Gastrocnemius medialis (tissue), 4 donors: ENCODE results near the gene PACSIN2. TPM values are rescaled to one million over a fixed set of nuclear protein-coding genes. Genes with fewer than 3 reads are reported as not detected.
A peak's percentile ranks its signal among the peaks of the same experiment; 100 is the strongest.

ENCODE experiments used
- ATAC-seq, 2 donors: fragments of 150-250 bp; one replicate each; pipeline ENCODE4 v1.9.1; 2016
- DNase-seq, 2 donors: peaks; one replicate each; pipeline ENCODE4 v3.0.0-alpha.2; 2019
- H3K27ac ChIP-seq, 4 donors: fragments of 200-600 bp; sonication (generic); 1 replicate in 1 of 4; 2 replicates in 3 of 4; pipeline ENCODE4 v1.5.1; 2016 to 2018; ENCODE audit warnings: mild to moderate bottlenecking in 2 of 4, moderate library complexity in 1 of 4
- H3K27me3 ChIP-seq, 3 donors: fragments of 200-600 bp; sonication (generic) in 2 of 3; 1 replicate in 1 of 3; 2 replicates in 2 of 3; pipeline versions ENCODE4 v1.5.1 to v1.6.0; 2016 to 2019; ENCODE audit warnings: mild to moderate bottlenecking in 1 of 3, moderate library complexity in 1 of 3
- H3K36me3 ChIP-seq, 2 donors: fragments of 200-600 bp; sonication (generic) in 1 of 2; one replicate each; pipeline ENCODE4 v1.5.1; 2017 to 2018
- H3K4me1 ChIP-seq, 2 donors: fragments of 200-600 bp; sonication (generic) in 1 of 2; one replicate each; pipeline ENCODE4 v1.5.1; 2016 to 2017; ENCODE audit warnings: mild to moderate bottlenecking in 2 of 2
- H3K4me3 ChIP-seq, 4 donors: fragments of 200-600 bp; sonication (generic) in 3 of 4; 1 replicate in 1 of 4; 2 replicates in 3 of 4; pipeline ENCODE4 v1.5.1; 2016 to 2019; ENCODE audit warnings: mild to moderate bottlenecking in 2 of 4
- H3K9me3 ChIP-seq, 3 donors: fragments of 200-600 bp; sonication (generic) in 2 of 3; 1 replicate in 1 of 3; 2 replicates in 2 of 3; pipeline ENCODE4 v1.5.1; 2016 to 2019
- CTCF ChIP-seq, 5 experiments: fragments of 450-650 bp in 3 of 5; fragments of 200-600 bp in 2 of 5; sonication (generic) in 2 of 5; IDR thresholded peaks in 4 of 5; conservative IDR thresholded peaks in 1 of 5; 1 replicate in 4 of 5; 2 replicates in 1 of 5; pipeline ENCODE4 v1.5.1; 2016 to 2019; ENCODE audit warnings: antibody characterized with exemption in 5 of 5, mild to moderate bottlenecking in 3 of 5, moderate library complexity in 3 of 5
- POLR2A ChIP-seq, 2 donors: fragments of 450-650 bp; IDR thresholded peaks; one replicate each; pipeline ENCODE4 v1.6.1; 2017; ENCODE audit warnings: antibody characterized with exemption in 2 of 2, mild to moderate bottlenecking in 2 of 2, moderate library complexity in 2 of 2
- in situ Hi-C, 4 donors: fragments of 200-750 bp; cut with MboI; loops; one replicate each; pipeline versions ENCODE4 v1.15.0 to v1.8.0; 2017; ENCODE audit warnings: low sequenced_read_pairs in 4 of 4
- intact Hi-C: fragments of 100-400 bp; cut with DNase I; formaldehyde crosslinking; loops from one replicate; pipeline ENCODE4 v1.15.1; 2023; ENCODE audit warnings: low total_unique reads
- total RNA-seq, 4 donors: library from RNA; depleted of rRNA; stranded (reverse); fragments of >200 nt; gene quantifications; one replicate each; pipeline versions ENCODE4 v1.1.0 to v1.2.3, GENCODE V29; 2016

The PACSIN2 gene
- total RNA-seq, 4 donors from 2014 or later, result 37.3 to 45.9 (median 39.8) TPM

GRCh38 chr22:43014316-43014868 is 557 bp downstream of the PACSIN2 start:
- DNase-seq (peak; percentile 39 to 46), ATAC-seq (peak; percentile 40 to 52)
- TF ChIP-seq POLR2A (IDR thresholded peaks at IDR 0.05), result no peak
- no peak for TF ChIP-seq CTCF (IDR thresholded peaks at IDR 0.05 in 4 of 5, conservative IDR thresholded peaks at IDR 0.05 in 1 of 5)
- peaks cover 20 to 23% of the 10 kb centered on the region in 2 donors for H3K4me1 ChIP-seq
- in situ Hi-C loops, result no loop called here
- intact Hi-C loops, result loop anchor here (1.0 to 2.0 kb wide), 2 partner anchors 105 to 158 kb away; partner anchors contain the start of gene ARFGAP3
- peak overlapping the region; percentile 86 to 97 (median 92) for H3K4me3 ChIP-seq
- H3K36me3 ChIP-seq, result no peaks in the 10 kb centered on the region
- H3K27ac ChIP-seq, result peak overlapping the region; percentile 75 to 90 (median 82)
- no peaks in the 10 kb centered on the region for H3K27me3 ChIP-seq
- no peaks in the 10 kb centered on the region for H3K9me3 ChIP-seq

DNA sequence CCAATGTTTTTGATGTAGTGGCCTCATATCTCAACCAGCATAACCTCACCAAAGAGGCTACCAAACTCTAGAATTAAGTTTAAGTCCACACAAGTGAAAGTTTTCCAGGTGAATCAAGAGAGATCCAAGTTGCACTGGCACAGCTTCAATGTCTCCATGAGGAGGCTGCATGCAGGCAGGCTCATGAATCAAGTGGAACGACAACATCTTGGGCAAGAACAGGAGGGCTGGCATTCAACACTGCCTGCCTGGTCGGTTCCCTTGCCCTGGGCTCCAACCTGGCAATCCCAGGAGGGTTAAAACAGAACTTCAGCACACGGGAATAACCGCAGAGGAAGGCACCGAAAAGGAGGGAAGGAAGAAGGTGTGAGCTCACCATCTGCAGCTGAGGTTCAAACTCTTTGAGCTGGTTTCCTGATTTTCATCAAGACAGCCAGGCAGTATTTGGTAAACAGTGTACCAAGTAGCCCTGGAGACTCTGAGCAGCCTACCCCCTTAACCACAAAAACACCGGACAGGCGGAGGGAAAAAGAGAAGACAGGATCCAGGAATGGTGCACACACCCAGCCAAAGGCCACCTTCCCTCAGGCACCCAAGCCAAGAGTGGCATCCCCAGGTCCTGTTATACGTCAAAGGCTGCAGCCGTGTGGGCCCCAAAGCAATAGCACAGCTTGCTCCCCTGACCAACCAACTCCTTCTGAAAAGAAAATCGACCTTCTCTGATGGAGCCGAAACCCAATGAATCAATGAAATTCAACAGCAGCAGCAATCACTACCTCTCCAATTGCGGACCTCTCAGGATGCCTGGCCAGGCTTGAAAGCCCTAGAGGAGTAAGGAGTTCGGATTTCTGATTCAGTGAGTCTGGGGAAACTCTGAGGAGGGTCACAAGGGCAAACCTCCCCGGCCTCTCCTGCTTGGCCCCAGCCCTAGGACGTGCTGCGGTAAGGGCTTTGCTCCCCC is 1.3 kb downstream of the PACSIN2 start:
- peak overlapping the region; percentile 75 to 90 (median 82) for H3K27ac ChIP-seq
- TF ChIP-seq CTCF (IDR thresholded peaks at IDR 0.05 in 4 of 5, conservative IDR thresholded peaks at IDR 0.05 in 1 of 5) (no peak), POLR2A (IDR thresholded peaks at IDR 0.05) (no peak)
- no peaks in the 10 kb centered on the region for H3K9me3 ChIP-seq
- ATAC-seq (peak; percentile 29 to 65), DNase-seq (peak; percentile 60 to 61)
- intact Hi-C loops, result loop anchor here (1.0 to 2.0 kb wide), 2 partner anchors 104 to 157 kb away; partner anchors contain the start of gene ARFGAP3
- in situ Hi-C loops, result no loop called here
- peak overlapping the region; percentile 86 to 97 (median 92) for H3K4me3 ChIP-seq
- H3K4me1 ChIP-seq, result peaks cover 22 to 25% of the 10 kb centered on the region in 2 donors
- no peaks in the 10 kb centered on the region for H3K27me3 ChIP-seq
- H3K36me3 ChIP-seq, result no peaks in the 10 kb centered on the region

- no peak for TF ChIP-seq CTCF (IDR thresholded peaks at IDR 0.05 in 4 of 5, conservative IDR thresholded peaks at IDR 0.05 in 1 of 5)
- no peak for TF ChIP-seq POLR2A (IDR thresholded peaks at IDR 0.05)
- H3K4me3 ChIP-seq, result no peak overlapping the region
- intact Hi-C loops (no loop called here), in situ Hi-C loops (no loop called here)
- H3K27me3 ChIP-seq, result no peaks in the 10 kb centered on the region
- H3K27ac ChIP-seq, result no peak overlapping the region
- no peaks in the 10 kb centered on the region for H3K9me3 ChIP-seq
- no peak for DNase-seq
- no peak for ATAC-seq
- H3K4me1 ChIP-seq, result peaks cover 30 to 32% of the 10 kb centered on the region in 2 donors
- no peaks in the 10 kb centered on the region for H3K36me3 ChIP-seq
Measured at GRCh38 chr22:43012390-43012789, 2.6 kb downstream of the PACSIN2 start.

- DNase-seq (no peak), ATAC-seq (no peak)
- TF ChIP-seq POLR2A (IDR thresholded peaks at IDR 0.05) (no peak), CTCF (IDR thresholded peaks at IDR 0.05 in 4 of 5, conservative IDR thresholded peaks at IDR 0.05 in 1 of 5) (no peak)
- H3K9me3 ChIP-seq, result no peaks in the 10 kb centered on the region
- intact Hi-C loops, result no loop called here
- in situ Hi-C loops, result no loop called here
- H3K27ac ChIP-seq, result no peak overlapping the region
- no peak overlapping the region for H3K4me3 ChIP-seq
- H3K27me3 ChIP-seq, result no peaks in the 10 kb centered on the region
- H3K36me3 ChIP-seq, result no peaks in the 10 kb centered on the region
- H3K4me1 ChIP-seq, result peaks cover 30 to 33% of the 10 kb centered on the region in 2 donors
Measured at GRCh38 chr22:43011079-43011478, 3.9 kb downstream of the PACSIN2 start.
